Measurements from ENCODE around the gene MSH2.

The MSH2 gene

GRCh38 chr2:47528874-47529273 lies 125.9 kb downstream of the MSH2 start:
- in situ Hi-C loops (cut with MboI; ENCODE audit: low sequenced_read_pairs), result no loop called here

DNA sequence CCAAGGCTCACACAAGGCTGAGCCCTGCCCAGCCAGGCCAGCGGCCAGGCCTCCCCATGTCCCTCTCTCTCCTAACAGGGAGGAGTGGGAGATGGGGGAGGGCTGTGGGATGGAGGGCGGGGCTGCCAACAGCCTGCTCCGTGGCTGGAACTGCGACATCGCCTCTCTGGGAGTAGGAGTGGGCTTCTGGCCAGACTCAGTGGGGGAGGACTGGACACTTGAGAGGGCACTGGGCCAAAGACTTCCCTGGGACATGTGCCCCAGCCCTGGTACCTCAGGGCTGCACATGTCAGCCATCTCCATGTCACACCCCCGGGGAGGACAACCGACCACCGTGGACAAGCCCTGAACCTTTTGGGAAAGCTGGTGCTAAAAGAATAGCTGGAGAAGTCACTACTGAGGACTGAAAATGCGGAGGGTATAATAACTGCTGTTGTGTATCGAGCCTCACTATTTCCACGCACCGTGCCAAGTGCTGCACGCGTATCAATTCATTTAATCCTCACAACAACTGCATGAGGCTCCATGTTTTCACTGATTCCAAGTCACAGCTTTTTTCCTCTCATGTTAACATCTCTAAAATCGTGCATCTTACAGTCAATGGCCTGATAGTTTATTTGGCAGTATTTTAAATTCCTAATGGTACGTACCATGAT lies 127.3 kb downstream of the MSH2 start:
- in situ Hi-C loops (cut with MboI; ENCODE audit: low sequenced_read_pairs), result no loop called here

- in situ Hi-C loops (cut with MboI; ENCODE audit: low sequenced_read_pairs), result no loop called here
Measured at GRCh38 chr2:47531378-47532042, 128.6 kb downstream of the MSH2 start.
